ENCODE measurements around the gene ZNF318. TPM values are rescaled to one million over a fixed set of nuclear protein-coding genes. Genes with fewer than 3 reads are reported as not detected.

ZNF318 gene
- total and polyA plus RNA-seq, 10 of the 15 experiments (the other 5 are each of a cell fraction or from before 2014, with no cell fraction given) = 3.4 to 79.8 (median 13.7) TPM

GRCh38 chr6:43295456-43295855 is 74.0 kb downstream of the ZNF318 start (continued):
- TF ChIP-seq HCFC1 (IDR thresholded peaks at IDR 0.05; ENCODE audit: low read length) (no peak), SMAD5 (IDR thresholded peaks at IDR 0.05; ENCODE audit: low read depth) (no peak), CEBPB (IDR thresholded peaks at IDR 0.05; ENCODE audit: borderline replicate concordance in 1 of 2, low read depth in 2 of 2, low read length in 2 of 2) (no peak), JUND (IDR thresholded peaks at IDR 0.05; ENCODE audit: low read depth, low read length) (no peak), CBFB (IDR thresholded peaks at IDR 0.05; ENCODE audit: low read depth) (no peak), POLR2A (IDR thresholded peaks at IDR 0.05; ENCODE audit: low read depth, low read length) (no peak), ZBTB4 (CRISPR knock-in tag; IDR thresholded peaks at IDR 0.05) (no peak), NBN (IDR thresholded peaks at IDR 0.05) (no peak), FOS (IDR thresholded peaks at IDR 0.05; ENCODE audit: borderline replicate concordance, extremely low read depth, insufficient read length) (no peak), SIN3A (IDR thresholded peaks at IDR 0.05; ENCODE audit: low read depth, low read length) (no peak), SREBF2 (IDR thresholded peaks at IDR 0.05; ENCODE audit: low read length) (no peak), ZNF592 (IDR thresholded peaks at IDR 0.05) (no peak), SMARCA5 (IDR thresholded peaks at IDR 0.05) (no peak), IRF4 (IDR thresholded peaks at IDR 0.05; ENCODE audit: low read depth, low read length) (no peak)
